GM21786 (cell line): ENCODE data around the gene NBR1.
"Not testable (repeated sequence)": the region's sequence is repeated elsewhere in the genome, so short reads cannot be mapped to it uniquely, and the experiment has no call there.

Experiments used
- ATAC-seq: cut with Tn5 transposase; IDR thresholded peaks from one replicate; pipeline ENCODE4 v1.9.1; 2021; ENCODE audit not compliant: unreplicated experiment

NBR1 gene, protein sequence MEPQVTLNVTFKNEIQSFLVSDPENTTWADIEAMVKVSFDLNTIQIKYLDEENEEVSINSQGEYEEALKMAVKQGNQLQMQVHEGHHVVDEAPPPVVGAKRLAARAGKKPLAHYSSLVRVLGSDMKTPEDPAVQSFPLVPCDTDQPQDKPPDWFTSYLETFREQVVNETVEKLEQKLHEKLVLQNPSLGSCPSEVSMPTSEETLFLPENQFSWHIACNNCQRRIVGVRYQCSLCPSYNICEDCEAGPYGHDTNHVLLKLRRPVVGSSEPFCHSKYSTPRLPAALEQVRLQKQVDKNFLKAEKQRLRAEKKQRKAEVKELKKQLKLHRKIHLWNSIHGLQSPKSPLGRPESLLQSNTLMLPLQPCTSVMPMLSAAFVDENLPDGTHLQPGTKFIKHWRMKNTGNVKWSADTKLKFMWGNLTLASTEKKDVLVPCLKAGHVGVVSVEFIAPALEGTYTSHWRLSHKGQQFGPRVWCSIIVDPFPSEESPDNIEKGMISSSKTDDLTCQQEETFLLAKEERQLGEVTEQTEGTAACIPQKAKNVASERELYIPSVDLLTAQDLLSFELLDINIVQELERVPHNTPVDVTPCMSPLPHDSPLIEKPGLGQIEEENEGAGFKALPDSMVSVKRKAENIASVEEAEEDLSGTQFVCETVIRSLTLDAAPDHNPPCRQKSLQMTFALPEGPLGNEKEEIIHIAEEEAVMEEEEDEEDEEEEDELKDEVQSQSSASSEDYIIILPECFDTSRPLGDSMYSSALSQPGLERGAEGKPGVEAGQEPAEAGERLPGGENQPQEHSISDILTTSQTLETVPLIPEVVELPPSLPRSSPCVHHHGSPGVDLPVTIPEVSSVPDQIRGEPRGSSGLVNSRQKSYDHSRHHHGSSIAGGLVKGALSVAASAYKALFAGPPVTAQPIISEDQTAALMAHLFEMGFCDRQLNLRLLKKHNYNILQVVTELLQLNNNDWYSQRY

DNA sequence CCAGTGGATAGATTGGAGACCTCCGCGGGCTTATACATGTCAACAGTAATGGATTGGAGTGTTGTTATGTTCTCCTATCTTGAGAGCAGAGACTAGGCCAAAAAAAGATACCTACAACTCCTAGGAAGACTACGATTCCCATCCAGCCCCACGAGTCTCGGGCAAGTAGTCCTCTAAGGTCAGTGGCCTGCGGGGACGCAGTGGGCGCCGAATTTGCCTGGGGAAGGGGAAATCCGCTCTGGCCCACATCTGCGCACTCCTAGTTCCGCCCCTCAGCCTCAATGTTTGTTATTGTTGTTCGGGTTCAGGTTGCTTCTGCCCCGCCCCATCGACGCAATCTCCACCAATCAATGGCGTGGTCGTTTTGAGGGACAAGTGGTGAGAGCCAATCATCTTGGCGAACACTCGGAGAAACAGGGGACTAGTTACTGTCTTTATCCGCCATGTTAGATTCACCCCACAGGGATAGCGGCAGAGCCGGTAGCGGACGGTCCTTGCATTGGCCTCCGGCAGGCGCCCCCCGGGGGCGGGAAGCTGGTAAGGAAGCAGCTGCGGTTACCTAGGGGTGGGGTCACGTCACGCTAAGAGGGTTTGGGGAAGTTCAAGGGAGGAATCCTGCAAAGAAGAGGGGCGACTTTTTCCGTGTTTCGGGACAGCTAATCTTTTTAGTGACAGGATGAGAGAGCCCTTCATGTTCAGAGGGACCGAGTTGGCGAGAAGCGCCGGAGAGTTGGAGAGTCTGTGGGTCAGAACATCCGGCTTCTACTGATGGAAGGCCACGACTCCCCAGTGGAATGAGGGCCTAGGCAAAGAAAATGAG is at the start of gene NBR1:
TSS of gene NBR1 (plus strand) at position 449 of the 820 bp plus-strand sequence. CDS start 4,586 bp downstream, outside the sequence.
- peak; percentile 71 for ATAC-seq

DNA sequence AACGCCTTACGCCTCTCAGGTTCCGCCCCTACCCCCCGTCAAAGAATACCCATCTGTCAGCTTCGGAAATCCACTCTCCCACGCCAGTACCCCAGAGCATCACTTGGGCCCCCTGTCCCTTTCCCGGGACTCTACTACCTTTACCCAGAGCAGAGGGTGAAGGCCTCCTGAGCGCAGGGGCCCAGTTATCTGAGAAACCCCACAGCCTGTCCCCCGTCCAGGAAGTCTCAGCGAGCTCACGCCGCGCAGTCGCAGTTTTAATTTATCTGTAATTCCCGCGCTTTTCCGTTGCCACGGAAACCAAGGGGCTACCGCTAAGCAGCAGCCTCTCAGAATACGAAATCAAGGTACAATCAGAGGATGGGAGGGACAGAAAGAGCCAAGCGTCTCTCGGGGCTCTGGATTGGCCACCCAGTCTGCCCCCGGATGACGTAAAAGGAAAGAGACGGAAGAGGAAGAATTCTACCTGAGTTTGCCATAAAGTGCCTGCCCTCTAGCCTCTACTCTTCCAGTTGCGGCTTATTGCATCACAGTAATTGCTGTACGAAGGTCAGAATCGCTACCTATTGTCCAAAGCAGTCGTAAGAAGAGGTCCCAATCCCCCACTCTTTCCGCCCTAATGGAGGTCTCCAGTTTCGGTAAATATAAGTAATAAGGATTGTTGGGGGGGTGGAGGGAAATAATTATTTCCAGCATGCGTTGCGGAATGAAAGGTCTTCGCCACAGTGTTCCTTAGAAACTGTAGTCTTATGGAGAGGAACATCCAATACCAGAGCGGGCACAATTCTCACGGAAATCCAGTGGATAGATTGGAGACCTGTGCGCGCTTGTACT is 45.7 kb upstream of the NBR1 start, which contains the start of gene BRCA1:
TSS of gene BRCA1 (minus strand) at position 232 of the 834 bp plus-strand sequence. CDS start 1,268 bp downstream, outside the sequence.
- ATAC-seq, result peak; percentile 98

DNA sequence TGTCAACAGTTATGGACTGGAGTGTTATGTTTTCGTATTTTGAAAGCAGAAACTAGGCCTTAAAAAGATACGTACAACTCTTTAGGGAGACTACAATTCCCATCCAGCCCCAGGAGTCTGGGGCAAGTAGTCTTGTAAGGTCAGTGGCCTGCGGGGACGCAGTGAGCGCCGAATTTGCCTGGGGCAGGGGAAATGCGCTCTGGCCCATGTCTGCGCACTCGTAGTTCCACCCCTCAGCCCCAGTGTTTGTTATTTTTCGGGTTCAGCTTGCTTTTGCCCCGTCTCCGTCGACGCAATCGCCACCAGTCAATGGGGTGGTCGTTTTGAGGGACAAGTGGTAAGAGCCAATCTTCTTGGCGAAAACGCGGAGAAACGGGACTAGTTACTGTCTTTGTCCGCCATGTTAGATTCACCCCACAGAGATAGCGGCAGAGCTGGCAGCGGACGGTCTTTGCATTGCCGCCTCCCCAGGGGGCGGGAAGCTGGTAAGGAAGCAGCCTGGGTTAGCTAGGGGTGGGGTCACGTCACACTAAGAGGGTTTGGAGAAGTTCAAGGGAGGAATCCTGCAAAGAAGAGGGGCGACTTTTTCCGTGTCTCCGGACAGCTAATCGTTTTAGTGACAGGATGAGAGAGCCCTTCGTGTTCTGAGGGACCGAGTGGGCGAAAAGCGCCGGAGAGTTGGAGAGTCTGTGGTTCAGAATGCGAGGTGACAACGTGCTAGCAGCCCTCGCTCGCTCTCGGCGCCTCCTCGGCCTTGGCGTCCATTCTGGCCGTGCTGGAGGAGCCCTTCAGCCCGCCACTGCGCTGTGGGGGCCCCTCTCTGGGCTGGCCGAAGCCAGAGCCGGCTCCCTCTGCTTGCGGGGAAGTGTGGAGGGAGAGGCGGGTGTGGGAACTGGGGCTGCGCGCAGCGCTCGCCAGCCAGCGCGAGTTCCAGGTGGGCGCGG is 44.8 kb upstream of the NBR1 start:
- ATAC-seq, result no peak

DNA sequence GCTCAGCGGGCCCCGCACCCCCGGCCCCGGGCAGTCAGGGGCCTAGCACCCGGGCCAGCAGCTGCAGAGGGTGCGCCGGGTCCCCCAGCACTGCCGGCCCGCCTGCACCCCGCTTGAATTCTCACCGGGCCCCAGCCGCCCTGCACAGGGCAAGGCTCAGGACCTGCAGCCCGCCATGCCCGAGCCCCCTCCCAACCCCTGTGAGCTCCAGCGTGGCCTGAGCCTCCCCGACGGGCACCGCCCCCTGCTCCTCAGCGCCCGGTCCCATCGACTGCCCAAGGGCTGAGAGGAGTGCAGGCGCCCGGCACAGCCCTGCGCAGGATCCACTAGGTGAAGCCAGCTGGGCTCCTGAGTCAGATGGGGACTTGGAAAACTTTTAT is 44.1 kb upstream of the NBR1 start:
- no peak for ATAC-seq

DNA sequence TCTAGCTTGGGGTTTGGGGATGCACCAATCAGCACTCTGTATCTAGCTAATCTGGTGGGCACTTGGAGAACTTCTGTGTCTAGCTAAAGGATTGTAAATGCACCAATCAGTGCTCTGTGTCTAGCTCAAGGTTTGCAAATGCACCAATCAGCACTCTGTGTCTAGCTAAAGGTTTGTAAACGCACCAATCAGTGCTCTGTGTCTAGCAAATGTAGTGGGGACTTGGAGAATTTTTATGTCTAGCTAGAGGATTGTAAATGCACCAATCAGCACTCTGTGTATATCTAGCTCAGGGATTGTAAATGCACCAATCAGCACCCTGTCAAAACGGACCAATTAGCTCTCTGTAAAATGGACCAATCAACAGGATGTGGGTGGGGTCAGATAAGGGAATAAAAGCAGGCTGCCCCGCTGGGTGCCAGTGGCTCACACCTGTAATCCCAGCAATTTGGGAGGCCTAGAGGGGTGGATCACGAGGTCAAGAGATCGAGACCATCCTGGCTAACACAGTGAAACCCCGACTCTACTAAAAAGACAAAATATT is 43.6 kb upstream of the NBR1 start:
- not testable (repeated sequence) for ATAC-seq

DNA sequence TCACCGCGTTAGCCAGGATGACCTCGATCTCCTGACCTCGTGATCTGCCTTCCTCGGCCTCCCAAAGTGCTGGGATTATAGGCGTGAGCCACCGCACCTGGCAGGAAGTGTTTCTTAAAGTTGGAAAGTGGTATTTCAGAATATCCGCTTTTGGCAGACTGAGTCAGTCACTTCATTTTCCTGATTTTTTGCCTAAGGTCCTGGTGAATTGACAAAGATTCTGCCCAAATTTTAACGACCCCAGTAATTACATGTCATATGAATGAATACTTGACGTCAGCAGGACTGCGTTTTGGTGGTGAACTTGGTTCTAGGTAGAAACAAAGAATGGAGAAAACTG is 41.4 kb upstream of the NBR1 start:
- ATAC-seq, result no peak

DNA sequence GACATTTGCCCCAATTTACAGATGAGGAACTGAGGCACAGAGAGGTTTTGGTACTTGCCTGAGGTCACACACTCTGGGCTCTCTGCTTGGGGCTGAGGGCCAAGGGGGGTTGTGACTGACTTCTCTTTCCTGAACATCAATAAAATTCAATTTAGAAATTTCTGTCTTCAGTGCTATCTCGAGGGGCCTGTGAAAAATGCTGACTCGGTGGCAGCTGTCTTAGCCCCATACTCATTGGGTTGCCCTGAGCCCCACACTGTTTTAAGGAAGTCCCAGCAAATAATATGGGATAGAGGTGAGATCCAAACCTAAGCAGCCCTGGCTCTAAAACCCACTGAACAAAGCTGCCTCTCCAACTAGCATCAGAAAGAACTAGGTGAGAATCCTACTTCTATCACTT is 38.9 kb upstream of the NBR1 start:
- ATAC-seq, result no peak

DNA sequence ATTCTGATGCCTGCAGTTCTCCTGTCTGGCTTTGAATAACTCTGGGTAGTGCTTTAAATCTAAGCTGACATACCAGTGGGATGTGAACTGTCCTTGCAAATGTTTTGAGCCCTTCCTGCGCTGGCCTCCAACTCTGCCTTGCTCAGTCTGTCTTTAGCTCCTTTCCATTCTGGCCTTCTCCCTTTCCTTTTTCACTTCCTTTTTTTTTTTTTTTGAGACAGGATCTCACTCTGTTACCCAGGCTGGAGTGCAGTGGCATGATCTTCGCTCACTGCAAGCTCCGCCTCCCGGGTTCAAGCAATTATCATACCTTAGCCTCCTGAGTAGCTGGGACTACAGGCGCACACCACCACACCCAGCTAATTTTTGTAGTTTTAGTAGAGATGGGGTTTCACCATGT is 37.6 kb upstream of the NBR1 start:
- not testable (repeated sequence) for ATAC-seq

DNA sequence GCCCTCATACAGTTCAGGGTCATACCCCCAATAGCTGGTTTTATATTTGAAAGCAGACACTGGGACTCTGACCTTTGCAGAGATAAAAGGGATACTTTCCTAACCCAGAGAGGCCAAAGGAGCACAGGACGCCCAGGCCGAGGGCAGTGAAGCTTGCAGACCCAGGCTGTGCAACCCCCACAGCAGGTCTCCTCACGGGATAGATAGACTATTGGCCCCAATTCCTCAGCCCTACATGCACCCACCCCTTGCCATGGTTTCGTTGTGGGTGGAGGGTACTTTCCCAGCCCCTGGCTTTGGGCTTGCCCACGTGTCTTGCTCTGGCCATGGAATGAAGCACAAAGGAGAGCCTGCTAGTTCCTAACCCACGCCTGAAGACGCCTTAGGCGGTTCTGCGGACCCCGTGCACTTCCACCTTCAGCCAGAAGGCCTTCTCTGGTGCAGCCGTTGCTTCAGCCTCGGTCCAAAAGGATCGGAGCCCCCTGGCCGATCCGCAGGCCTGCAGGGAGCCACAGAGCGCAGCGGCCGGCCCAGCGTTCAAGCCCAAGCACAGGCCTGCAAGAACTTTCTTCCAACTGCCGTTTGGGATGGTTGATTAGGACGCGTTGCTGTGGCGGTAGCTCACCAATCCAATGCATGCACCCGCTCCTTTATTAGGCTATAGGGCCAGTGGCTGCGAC is 36.1 kb upstream of the NBR1 start:
- no peak for ATAC-seq

DNA sequence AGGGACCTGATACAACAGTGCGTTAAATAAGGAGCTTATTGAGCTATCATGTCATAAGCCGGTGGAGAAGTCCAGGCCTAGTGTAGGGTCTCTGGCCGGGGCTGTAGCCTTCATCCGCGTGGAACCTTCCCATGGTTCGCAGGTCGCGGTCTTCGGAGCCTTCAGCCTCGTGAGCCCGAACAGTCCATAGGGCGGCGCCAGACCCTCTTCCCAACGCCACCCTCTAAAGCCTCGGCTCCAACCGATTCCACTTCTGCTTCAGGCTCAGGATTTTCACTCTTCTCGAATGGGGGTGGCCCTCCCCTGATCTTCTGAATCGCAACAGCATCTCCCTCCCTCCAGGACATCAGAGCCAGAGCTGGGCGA is 35.6 kb upstream of the NBR1 start:
- no peak for ATAC-seq

DNA sequence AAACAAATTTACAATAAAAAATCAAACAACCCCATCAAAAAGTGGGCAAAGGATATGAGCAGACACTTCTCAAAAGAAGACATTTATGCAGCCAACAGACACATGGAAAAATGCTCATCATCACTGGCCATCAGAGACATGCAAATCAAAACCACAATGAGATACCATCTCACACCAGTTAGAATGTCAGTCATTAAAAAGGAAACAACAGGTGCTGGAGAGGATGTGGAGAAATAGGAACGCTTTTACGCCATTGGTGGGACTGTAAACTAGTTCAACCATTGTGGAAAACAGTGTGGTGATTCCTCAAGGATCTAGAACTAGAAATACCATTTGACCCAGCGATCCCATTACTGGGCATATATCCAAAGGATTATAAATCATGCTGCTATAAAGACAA is 34.4 kb upstream of the NBR1 start:
- ATAC-seq, result not testable (repeated sequence)

DNA sequence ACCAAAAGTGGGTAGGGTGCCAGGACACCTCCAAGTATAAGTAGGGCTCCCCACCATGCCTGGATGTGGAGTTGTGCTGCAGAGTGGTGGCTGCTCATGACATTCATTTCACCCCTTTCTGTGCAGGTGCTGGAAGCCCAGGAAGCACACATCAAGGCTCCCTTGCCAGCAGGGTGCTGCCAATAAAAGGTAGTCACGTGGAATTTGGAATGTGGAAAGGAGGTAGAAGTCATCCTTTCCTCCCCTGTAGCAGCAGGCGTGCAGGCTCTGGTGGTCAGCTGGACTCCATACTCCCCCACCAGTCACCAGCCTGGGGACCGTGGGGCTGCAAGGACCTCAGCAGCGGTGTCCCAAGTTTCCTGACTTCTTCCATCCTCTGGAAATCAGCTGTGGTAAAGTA is 32.5 kb upstream of the NBR1 start:
- not testable (repeated sequence) for ATAC-seq

DNA sequence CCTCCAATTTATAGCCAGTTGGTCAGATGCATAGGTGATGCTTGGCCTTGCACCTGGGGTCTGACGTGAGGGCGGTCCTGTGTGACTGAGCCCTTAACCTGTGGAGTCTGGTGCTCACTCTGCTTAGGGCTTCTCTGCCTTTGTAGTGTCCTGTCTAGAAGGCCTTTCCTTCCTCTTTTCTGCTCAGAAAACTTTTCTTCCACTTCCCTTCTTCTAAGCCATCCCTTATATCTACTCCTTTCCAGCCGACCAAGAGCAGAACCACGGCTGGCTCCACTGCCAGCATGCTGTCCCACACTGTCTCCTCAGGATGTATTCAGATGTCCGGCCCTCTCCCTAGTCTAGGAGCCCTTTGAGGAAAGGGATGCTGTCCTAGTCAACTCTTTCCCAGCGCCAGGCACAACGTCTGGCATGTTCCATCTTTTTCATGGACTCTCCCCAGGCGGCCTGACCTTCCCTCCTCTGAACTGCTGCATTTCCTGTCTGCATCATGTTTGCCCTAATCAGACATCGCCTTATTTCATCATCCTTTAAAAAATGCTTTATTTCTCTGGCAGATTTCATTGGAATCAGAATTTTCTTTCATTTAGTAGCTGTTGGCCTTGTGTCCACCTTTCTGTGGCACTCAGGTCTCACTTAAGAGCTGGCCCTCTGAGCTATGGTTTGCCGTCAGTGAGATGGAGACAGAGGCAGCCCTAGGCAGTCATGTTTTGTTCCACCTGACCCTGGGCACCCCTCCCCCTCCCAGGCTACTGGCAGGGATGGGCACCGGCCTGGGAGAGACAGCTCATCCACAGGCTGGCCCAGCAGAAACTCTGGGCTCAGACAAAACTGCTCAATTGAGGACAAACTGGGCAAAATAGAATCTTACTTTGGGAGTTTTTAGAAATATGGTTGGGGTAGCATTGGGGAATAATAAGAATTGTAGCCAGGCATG is 30.4 kb upstream of the NBR1 start:
- no peak for ATAC-seq

DNA sequence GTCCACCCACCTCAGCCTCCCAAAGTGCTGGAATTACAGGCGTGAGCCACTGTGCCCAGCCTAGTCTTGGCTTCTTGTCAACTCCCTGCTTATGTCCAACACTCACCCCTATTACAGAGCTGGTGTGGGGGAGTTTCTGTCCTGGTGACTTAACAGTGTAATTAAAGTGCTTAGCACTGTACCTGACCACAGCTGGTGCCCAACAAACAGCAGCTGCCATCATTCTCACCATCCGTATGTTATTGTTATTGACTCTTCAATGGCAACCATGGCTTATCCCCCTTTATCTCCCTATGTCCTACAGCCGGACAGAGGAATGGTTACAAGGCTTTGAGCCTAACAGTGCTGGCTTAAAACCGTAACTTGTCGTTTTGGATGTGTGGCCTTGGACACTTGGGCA is 28.9 kb upstream of the NBR1 start:
- ATAC-seq, result no peak

DNA sequence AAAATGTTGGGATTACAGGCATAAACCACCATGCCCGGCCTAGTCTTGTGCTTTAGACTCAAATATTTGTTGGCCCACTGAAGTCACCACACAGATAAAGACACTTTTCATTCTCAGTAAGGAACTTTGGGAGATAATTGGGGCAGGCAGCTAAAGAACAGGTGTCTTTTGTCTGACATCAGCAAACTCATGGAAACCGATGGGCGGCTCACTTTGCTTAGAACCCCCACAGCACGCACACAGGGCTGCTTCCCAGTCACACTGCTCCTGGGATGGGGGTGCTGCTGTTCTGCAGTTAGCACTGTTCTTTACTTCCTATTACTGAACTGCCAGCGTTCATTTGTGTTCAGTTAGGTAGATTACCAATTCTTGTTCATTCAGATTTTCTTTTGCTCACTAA is 27.8 kb upstream of the NBR1 start:
- no peak for ATAC-seq

DNA sequence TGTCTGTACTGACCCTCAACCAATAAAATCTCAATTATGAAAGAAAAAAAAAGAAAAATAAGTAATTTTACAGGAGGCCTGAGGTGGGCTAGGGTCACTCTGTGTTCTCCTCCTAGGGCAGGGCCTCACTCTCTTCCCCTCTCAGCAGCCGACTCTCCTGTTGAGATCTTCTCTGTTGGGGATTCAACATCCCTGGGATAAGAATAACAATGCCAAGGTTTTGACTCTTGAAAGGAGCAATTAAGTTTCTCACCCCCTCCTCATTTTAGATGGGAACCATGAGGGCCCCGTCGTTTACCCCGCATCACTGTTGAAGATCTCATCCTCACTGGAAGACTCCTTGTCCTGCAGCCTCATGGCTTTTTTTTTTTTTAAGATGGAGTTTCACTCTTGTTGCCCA is 24.4 kb upstream of the NBR1 start:
- no peak for ATAC-seq

DNA sequence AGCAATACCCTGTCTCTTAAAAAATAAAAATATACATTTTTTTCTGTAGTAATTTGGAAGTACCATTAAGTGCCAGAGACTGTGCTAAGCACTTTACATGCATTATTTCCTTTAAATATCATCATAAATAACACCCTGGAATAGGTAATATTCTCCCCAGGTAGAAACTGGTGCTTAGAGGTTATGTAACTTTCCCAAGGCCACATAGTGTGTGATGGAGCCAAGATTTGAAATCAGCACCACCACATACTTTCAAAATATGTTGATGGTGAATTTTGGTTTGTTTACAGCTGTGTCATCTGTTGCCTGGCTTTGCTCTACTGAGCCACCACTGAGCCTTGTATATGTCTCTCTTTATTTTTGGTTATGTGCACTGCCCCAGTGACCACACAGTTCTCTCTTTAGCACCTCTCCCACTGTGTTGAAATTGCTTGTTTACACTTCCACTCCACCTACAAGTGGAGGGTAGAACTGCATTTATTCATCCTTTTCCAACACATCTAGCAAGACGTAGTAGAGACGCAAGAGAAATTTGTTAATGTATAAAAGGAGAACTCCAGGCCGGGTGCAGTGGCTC is 19.0 kb upstream of the NBR1 start:
- no peak for ATAC-seq
